Large intestine (tissue), 3 donors: ENCODE data around the gene URM1. TPM values are rescaled to one million over a fixed set of nuclear protein-coding genes. Genes with fewer than 3 reads are reported as not detected.

ENCODE experiments used
- DNase-seq, 2 donors: peaks; one replicate each; pipeline versions ENCODE4 v3.0.0 to v3.0.0-alpha.2; 2013
- H3K27ac ChIP-seq: one replicate; pipeline ENCODE4 v1.5.1; 2013; ENCODE audit warnings: low read length
- H3K27me3 ChIP-seq: 2 replicates; pipeline ENCODE4 v1.6.1; 2013; ENCODE audit warnings: low read length; ENCODE audit not compliant: control insufficient read depth, insufficient read depth
- H3K36me3 ChIP-seq: 2 replicates; pipeline ENCODE4 v1.6.1; 2013; ENCODE audit warnings: low read length; ENCODE audit not compliant: control insufficient read depth, insufficient read depth
- H3K4me1 ChIP-seq: one replicate; pipeline ENCODE4 v1.6.1; 2013; ENCODE audit warnings: low read length; ENCODE audit not compliant: control insufficient read depth, insufficient read depth
- H3K4me3 ChIP-seq: one replicate; pipeline ENCODE4 v1.5.1; 2013; ENCODE audit warnings: low read length
- H3K9me3 ChIP-seq: one replicate; pipeline ENCODE4 v1.6.1; 2013; ENCODE audit warnings: mild to moderate bottlenecking, low read depth, low read length, moderate library complexity; ENCODE audit not compliant: control insufficient read depth
- WGBS: methylation state at CpG from one replicate; pipeline ENCODE4 v1.1.5; 2013; ENCODE audit warnings: low lambda C conversion rate; ENCODE audit not compliant: insufficient coverage; 5-methylcytosine and 5-hydroxymethylcytosine counted together
- polyA plus RNA-seq: library from polyadenylated mRNA; unstranded; fragments of 120-200 nt; gene quantifications from one replicate; pipeline ENCODE4 v1.2.1, GENCODE V29; 2013

Gene URM1
- polyA plus RNA-seq, 1 donor = 62.7 TPM

GRCh38 chr9:128393145-128393775 lies 22.1 kb downstream of the URM1 start:
- DNase-seq = no peak
- Histone ChIP-seq H3K4me1 (no peaks in the 10 kb centered on the region), H3K27me3 (peaks cover 70% of the 10 kb centered on the region), H3K36me3 (peaks cover 29% of the 10 kb centered on the region), H3K9me3 (peaks cover 14% of the 10 kb centered on the region), H3K27ac (no peak overlapping the region), H3K4me3 (no peak overlapping the region)
- no CpG with 5 or more reads among the region's 56 CpGs for WGBS

DNA sequence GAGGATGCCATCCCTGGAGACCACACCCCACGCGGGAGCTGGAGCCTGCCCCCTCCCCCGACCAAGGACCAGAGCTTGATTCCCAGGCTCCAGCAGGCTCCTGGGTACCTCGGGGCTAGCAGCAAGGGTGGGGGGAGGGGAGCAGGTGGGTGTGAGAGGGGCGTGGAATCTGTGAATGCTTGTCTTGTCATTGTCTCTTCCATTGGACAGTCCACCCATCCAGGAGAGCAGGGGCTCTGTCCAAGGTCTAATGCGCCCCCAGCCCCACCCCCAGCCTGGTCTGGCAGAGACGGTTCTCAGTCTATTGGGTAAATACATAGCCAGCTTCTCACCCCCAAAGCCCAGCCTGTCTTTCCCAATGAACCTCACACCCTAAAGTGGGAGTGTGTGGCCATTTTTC lies 22.8 kb downstream of the URM1 start:
- no peaks in the 10 kb centered on the region for H3K4me1 ChIP-seq
- H3K9me3 ChIP-seq = peaks cover 14% of the 10 kb centered on the region
- no peak for DNase-seq
- peaks cover 70% of the 10 kb centered on the region for H3K27me3 ChIP-seq
- H3K36me3 ChIP-seq = peaks cover 22% of the 10 kb centered on the region
- no peak overlapping the region for H3K4me3 ChIP-seq
- WGBS = no CpG with 5 or more reads among the region's 7 CpGs
- H3K27ac ChIP-seq = no peak overlapping the region

DNA sequence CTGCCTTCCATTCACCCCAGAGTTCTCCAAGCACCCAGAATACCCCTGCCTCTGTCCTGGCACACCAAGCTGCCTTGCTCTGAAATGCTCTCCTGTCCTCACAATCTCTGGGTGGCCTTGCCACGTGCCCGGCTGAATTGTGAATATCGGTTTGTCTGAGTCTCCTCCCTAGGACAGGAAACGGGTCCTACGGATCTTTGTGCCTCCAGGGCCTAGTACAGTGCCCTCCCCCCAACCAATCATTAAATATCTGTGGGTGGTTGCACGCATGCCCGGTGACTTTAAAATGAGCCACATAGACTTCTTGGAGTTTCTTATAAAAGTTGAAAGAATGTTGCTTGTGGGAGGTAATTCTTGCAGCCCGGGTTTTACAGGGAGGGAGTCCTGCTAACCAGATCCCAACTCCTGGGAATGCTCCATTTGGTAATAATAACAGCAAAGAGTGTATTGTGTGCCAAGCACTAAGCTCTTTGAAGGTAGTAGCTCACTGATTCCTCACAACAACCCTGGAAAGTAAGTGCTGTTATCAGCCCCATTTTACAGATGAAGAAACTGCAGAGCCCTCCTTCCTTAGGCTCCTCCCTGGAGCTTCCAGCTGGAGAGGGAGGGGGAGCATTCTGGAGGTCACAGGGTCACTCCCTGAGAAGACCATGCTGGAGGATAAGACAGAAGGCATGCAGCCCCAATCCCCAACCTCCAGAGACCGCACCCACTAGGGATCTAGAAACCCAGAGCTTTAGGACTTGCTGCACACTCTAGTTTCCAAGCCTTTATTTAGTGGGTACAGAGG lies 23.4 kb downstream of the URM1 start:
- no CpG with 5 or more reads among the region's 9 CpGs for WGBS
- Histone ChIP-seq H3K4me1 (no peaks in the 10 kb centered on the region), H3K9me3 (peaks cover 14% of the 10 kb centered on the region), H3K27me3 (peaks cover 72% of the 10 kb centered on the region), H3K4me3 (no peak overlapping the region), H3K36me3 (peaks cover 16% of the 10 kb centered on the region), H3K27ac (no peak overlapping the region)
- no peak for DNase-seq

DNA sequence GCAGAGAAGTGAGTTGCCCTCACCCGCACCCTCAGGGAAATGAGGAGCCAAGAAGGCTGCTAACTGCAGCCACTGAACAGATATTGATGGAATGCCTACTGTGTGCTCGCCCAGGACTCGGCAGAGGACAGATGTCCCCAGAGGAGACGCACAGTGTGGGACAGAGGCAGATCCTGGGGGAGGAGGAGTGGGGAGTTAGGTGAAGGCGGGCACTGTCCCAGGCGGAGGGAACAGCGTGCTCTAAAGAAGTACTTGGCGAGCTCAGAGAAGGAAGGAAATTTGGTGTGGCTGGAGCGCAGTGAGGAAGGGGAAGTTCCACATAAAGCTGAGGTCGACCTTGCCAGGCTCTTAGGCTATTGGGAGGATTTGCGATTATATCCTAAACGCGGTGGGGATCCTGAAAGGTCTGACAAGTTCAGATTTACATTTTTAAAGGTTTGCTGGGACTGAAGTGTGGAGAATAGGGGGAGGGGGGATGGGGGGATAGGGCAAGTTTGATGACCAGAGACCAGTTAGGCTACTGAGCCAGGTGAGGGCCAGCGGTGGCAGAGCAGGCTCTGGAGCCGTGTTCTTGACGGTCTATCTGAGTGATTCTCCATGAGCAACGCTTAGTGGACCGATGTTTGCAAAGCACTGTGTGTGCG lies 25.9 kb downstream of the URM1 start:
- Histone ChIP-seq H3K36me3 (peaks cover 2% of the 10 kb centered on the region), H3K27me3 (peaks cover 60% of the 10 kb centered on the region), H3K4me3 (no peak overlapping the region), H3K27ac (no peak overlapping the region), H3K9me3 (peaks cover 10% of the 10 kb centered on the region), H3K4me1 (no peaks in the 10 kb centered on the region)
- no CpG with 5 or more reads among the region's 19 CpGs for WGBS
- DNase-seq = no peak

DNA sequence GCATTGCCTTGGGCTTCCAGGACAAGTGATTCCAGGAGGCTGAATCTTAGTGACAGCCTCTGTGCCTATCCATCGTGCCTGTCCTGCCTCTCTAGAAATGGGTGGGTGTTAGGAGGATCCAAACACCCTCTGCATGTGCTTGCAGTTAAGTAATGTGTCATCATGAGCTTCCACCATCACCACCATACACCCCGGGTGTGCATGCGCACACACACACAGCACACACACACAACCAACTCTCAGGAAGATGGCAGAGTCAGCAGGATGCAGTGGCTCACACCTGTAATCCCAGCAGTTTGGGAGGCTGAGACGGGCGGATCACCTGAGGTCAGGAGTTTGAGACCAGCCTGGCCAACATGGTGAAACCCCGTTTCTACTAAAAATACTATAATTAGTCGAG lies 26.7 kb downstream of the URM1 start:
- 57% methylated on average over 1 of the region's 7 CpGs for WGBS

DNA sequence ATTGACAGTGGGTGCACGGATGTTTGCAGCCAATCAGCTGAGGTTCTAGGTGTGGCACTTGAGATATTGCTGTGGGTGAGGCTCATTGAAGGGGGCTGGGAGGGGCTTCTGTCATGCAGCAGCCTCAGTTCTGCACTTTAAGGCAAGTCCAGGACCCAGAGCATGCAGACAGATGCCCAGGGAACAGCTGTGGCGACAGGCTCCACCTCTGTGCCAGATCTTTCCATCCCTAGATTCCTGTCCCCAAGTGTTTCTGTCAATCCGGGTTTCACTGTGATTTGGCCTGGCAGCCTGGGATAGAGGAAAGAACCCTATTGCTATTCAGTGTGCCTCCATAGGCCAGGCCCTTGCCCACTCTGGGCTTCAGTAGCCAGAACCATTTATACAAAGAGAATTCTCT lies 28.7 kb downstream of the URM1 start:
- Histone ChIP-seq H3K4me3 (no peak overlapping the region), H3K9me3 (no peaks in the 10 kb centered on the region), H3K4me1 (no peaks in the 10 kb centered on the region), H3K36me3 (no peaks in the 10 kb centered on the region), H3K27me3 (peaks cover 34% of the 10 kb centered on the region), H3K27ac (no peak overlapping the region)
- no peak for DNase-seq
- WGBS = no CpG with 5 or more reads among the region's 3 CpGs

More for the DNA sequence above, 26.7 kb downstream of the URM1 start:
- Histone ChIP-seq H3K4me1 (no peaks in the 10 kb centered on the region), H3K4me3 (no peak overlapping the region), H3K9me3 (peaks cover 5% of the 10 kb centered on the region), H3K27ac (no peak overlapping the region), H3K27me3 (peaks cover 53% of the 10 kb centered on the region), H3K36me3 (no peaks in the 10 kb centered on the region)
- no peak for DNase-seq

DNA sequence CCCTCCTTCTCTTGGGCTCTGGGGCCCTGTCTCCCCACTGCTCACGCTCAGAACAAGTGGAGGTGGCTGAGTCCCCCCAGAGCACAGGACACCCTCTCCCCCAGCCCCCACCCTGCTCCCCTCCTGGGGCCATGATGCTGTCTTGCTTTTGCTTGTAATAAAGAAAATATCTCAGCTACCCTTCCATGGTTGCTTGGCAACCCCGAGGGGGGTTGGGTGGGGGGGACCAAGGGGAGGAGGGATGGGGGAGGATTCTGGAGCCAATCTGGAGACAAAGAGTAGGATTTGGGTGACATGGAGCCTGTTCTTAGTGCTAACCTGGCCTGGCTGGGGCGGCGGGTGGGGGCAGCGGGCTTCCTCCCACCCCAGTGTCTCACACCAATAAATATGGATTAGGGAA lies 33.4 kb downstream of the URM1 start:
- Histone ChIP-seq H3K27ac (no peak overlapping the region), H3K9me3 (no peaks in the 10 kb centered on the region), H3K4me1 (no peaks in the 10 kb centered on the region), H3K36me3 (no peaks in the 10 kb centered on the region), H3K27me3 (peaks cover 28% of the 10 kb centered on the region), H3K4me3 (no peak overlapping the region)
- no CpG with 5 or more reads among the region's 5 CpGs for WGBS
- DNase-seq = no peak

- no CpG with 5 or more reads among the region's 20 CpGs for WGBS
- DNase-seq = no peak
These were observed 34.1 kb downstream of the URM1 start for GRCh38 chr9:128405077-128405779.

GRCh38 chr9:128405780-128406171 lies 34.6 kb downstream of the URM1 start:
- Histone ChIP-seq H3K36me3 (no peaks in the 10 kb centered on the region), H3K27ac (no peak overlapping the region), H3K9me3 (no peaks in the 10 kb centered on the region), H3K27me3 (peaks cover 34% of the 10 kb centered on the region), H3K4me1 (no peaks in the 10 kb centered on the region), H3K4me3 (no peak overlapping the region)
- DNase-seq = no peak
- WGBS = no CpG with 5 or more reads among the region's 7 CpGs

More at GRCh38 chr9:128405077-128405779, 34.1 kb downstream of the URM1 start:
- Histone ChIP-seq H3K9me3 (no peaks in the 10 kb centered on the region), H3K4me3 (no peak overlapping the region), H3K27me3 (peaks cover 34% of the 10 kb centered on the region), H3K36me3 (no peaks in the 10 kb centered on the region), H3K4me1 (no peaks in the 10 kb centered on the region), H3K27ac (no peak overlapping the region)

DNA sequence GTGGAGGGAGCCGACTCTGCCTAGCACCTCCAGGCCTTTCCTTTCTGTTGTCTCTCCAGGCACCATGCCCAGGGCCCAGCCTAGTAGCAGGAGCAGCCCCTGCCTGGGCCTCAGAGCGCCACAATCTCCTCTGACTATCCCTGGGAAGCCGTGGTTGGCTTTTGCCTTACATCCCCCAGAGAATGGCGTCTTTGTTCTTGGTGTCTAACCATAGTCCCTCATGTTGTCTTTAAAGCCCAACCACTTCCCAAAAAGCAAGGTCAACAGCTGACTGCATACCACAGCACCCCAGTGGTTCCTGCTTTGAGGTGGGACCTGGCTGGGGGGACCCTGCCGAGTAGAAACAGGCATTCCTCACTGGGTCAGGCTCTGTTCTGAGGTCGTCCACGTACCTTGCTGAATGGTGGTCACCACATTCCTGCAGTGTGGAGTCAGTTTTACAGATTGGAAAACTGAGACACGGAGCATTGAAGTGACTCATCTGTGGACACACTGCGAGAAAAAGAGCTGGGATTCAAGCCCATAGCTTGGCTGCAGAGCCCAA lies 35.7 kb downstream of the URM1 start:
- no peak overlapping the region for H3K27ac ChIP-seq
- H3K4me3 ChIP-seq = no peak overlapping the region
- no peaks in the 10 kb centered on the region for H3K36me3 ChIP-seq
- H3K9me3 ChIP-seq = no peaks in the 10 kb centered on the region
- no CpG with 5 or more reads among the region's 9 CpGs for WGBS
- H3K27me3 ChIP-seq = peaks cover 39% of the 10 kb centered on the region
- DNase-seq = no peak
- no peaks in the 10 kb centered on the region for H3K4me1 ChIP-seq
